HG03432 (cell line): ENCODE results near the gene STAM2.
A peak's percentile ranks its signal among the peaks of the same experiment; 100 is the strongest.
"Not testable (repeated sequence)": the region's sequence is repeated elsewhere in the genome, so short reads cannot be mapped to it uniquely, and the experiment has no call there.

Experiments used
- ATAC-seq: cut with Tn5 transposase; IDR thresholded peaks from one replicate; pipeline ENCODE4 v1.9.1; 2021; ENCODE audit warnings: mild to moderate bottlenecking, moderate library complexity; ENCODE audit not compliant: unreplicated experiment

The STAM2 gene

GRCh38 chr2:152115952-152116351 is 59.6 kb downstream of the STAM2 start:
- ATAC-seq = no peak

GRCh38 chr2:152114366-152114765 is 61.2 kb downstream of the STAM2 start:
- no peak for ATAC-seq

GRCh38 chr2:152107140-152107539 is 68.4 kb downstream of the STAM2 start:
- ATAC-seq = not testable (repeated sequence)

- ATAC-seq = no peak
Measured at GRCh38 chr2:152106464-152106863, 69.1 kb downstream of the STAM2 start.

DNA sequence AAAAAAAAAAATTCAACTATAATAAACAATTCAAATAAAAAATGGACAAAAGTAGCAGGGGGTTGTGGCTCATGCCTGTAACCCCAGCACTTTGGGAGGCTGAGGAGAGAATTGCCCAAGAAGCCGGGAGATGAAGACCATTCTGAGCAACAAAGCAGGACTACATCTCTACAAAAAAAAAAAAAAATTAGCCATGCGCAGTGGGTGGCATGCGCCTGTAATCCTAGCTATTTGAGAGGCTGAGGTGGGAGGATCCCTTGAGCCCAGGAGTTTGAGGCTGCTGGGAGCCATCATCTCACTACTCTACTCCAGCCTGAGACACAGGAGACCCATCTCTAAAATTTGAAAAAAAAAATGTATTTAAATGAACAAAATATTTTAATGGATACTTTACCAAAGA is 72.3 kb downstream of the STAM2 start:
- ATAC-seq = no peak

- ATAC-seq = no peak
Measured at GRCh38 chr2:152100961-152101360, 74.6 kb downstream of the STAM2 start.

GRCh38 chr2:152099367-152100050 is 76.1 kb downstream of the STAM2 start:
- ATAC-seq = no peak

DNA sequence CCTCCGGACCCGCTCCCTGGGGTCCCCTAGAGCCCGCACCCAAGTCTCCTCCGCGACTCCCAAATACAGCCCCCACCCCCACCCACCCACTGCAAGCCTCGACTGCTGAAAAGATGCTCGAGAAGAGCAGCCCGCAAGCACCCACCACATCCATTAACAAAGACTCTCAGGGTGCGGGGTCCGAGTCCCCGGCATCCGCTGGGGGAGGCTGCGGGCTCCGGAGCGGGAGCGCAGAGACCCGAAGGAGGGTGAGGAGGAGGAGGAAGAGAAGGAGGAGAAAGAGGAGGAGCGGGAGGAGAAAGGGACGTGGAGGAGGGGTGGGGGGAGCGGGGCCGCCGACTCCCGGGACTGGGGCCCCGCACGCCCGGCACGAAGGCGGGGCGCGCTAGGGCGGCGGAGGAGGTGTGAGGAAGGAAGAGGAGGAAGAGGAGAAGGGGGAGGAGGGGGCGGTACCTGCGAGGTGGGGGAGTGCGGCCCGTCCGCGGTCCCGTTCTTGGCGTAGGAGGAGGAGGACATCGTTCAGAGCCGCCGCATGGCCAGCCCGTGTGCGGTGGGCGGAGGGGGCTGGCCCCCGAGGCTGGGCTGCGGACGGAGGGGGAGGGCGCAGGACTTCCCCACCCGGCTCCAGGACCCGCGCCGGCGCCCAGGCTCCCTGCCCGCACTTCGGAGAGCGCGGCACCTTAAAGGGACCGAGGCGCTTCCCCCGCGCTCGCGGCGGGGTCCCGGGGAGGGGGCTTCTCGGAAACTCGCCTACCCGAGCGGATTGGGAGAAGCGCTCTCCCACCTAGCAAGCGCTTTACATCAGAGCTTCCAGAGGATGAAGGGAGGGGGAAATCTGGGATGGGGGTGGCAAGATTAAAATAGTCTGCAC is 76.8 kb downstream of the STAM2 start, which contains the start of gene CACNB4:
TSS of gene CACNB4 (minus strand) at position 549 of the 871 bp plus-strand sequence.
- ATAC-seq = peak; percentile 55

DNA sequence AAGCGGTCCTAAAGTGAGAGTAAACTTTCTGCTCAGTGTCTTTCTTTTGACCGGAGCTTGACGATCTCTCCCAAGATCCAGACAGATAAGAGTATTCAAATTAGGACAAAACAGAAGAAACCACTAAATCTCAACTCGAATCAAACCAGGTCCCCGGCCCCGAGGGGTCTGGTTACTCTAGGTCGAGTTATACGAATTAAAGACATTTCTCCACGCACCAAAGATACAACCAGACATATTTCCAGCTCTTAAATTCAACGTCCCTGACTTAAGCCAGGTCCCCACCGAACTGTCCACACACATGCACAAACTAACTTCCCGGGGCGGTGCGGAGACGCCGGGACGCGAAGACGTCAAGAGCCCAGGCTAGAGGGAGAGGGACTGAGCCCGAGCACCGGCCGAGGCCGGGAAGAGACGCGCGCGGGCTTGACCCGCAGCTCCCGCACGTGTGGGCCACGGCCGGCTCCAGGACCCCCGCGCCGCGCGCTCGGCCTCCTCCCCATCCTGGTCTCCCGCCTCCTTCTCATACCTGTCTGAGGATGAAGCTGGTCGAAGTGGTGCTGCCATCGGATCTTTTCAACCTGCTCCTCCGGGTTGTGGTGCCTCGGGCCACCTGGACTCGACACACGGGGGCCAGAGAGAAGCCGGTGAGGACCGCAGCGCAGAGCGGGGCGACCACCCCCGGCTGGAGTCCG is 77.6 kb downstream of the STAM2 start:
- ATAC-seq = peak; percentile 38

GRCh38 chr2:152097290-152097800 is 78.2 kb downstream of the STAM2 start:
- ATAC-seq = peak; percentile 8

GRCh38 chr2:152095146-152095545 is 80.4 kb downstream of the STAM2 start:
- no peak for ATAC-seq

- no peak for ATAC-seq
Measured at GRCh38 chr2:152094014-152094413, 81.5 kb downstream of the STAM2 start.

DNA sequence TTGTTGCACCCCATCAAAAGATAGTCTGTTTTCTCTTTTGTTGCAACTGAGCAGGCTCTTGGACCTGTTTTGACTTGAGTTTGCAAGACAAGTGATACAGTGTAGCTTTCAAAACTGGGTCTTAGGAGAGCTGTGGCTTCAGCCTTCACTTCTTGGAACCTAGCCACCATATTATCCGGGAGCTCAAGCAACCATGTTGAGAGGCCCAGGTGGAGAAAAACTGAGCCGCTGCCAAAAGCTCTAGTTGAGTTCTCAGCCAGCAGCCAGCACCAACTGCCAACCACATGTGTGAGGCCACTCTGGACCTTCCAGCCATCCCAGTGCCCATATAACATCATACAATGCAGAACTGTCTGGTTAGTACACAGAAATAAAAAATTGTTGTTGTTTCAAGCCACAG is 82.1 kb downstream of the STAM2 start:
- no peak for ATAC-seq

- ATAC-seq = no peak
Measured at GRCh38 chr2:152092095-152092494, 83.5 kb downstream of the STAM2 start.

DNA sequence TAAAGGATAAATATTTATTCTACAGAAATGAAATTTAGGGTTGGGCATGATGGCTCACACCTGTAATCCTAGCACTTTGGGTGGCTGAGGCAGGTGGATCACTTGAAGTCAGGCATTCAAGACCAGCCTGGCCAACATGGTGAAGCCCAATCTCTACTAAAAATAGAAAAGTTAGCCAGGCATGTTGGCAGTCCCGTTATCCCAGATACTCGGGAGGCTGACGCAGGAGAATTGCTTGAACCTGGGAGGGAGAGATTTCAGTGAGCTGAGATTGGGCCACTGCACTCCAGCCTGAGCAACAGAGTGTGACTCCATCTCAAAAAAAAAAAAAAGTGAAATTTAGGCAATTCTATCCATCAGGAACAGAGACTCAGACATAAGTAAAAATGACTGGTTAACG is 84.8 kb downstream of the STAM2 start:
- not testable (repeated sequence) for ATAC-seq

GRCh38 chr2:152089238-152089637 is 86.3 kb downstream of the STAM2 start:
- no peak for ATAC-seq

GRCh38 chr2:152088006-152088405 is 87.6 kb downstream of the STAM2 start:
- ATAC-seq = no peak

- ATAC-seq = no peak
Measured at GRCh38 chr2:152086231-152086630, 89.3 kb downstream of the STAM2 start.

DNA sequence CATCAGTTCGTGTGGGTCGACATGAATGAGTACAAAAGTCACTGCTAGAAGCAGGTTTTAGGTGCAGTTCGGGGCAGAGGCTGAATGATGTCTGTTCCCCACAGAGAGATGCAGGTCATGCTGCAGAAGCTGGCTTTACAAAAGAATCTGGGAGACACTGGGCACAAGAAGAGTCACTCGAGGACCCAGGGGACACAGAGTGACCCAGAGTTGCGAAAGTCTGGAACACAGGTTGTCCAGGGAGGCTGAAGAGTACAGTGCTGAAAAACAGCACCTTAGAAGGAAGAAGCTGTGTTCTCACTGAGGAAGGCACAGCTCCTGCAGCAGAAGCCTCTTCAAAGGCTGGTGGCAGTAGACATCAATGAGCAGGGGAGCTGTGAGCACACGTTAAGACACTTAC is 91.5 kb downstream of the STAM2 start:
- ATAC-seq = no peak

GRCh38 chr2:152083202-152083875 is 92.2 kb downstream of the STAM2 start:
- no peak for ATAC-seq

GRCh38 chr2:152078662-152079061 is 96.9 kb downstream of the STAM2 start:
- peak; percentile 86 for ATAC-seq
